C4-2B (cell line): Measurements from ENCODE around the gene SPATA12.

Source experiments
- ZFX ChIP-seq: fragments of 450-650 bp; IDR thresholded peaks from 2 replicates; pipeline ENCODE4 v1.6.1; 2017
- TF ChIP-seq, protein P1 (sequence below): fragments of 450-650 bp; conservative IDR thresholded peaks from 2 replicates; pipeline ENCODE4 v1.5.1; 2017; ENCODE audit warnings: mild to moderate bottlenecking

GRCh38 chr3:57025237-57025636 is 35.2 kb upstream of the SPATA12 start:
- TF ChIP-seq, protein P1, sequence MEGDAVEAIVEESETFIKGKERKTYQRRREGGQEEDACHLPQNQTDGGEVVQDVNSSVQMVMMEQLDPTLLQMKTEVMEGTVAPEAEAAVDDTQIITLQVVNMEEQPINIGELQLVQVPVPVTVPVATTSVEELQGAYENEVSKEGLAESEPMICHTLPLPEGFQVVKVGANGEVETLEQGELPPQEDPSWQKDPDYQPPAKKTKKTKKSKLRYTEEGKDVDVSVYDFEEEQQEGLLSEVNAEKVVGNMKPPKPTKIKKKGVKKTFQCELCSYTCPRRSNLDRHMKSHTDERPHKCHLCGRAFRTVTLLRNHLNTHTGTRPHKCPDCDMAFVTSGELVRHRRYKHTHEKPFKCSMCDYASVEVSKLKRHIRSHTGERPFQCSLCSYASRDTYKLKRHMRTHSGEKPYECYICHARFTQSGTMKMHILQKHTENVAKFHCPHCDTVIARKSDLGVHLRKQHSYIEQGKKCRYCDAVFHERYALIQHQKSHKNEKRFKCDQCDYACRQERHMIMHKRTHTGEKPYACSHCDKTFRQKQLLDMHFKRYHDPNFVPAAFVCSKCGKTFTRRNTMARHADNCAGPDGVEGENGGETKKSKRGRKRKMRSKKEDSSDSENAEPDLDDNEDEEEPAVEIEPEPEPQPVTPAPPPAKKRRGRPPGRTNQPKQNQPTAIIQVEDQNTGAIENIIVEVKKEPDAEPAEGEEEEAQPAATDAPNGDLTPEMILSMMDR, result no peak
- no peak for TF ChIP-seq ZFX
